CD4-positive, alpha-beta T cell (primary cell): ENCODE measurements around the gene MYH15. TPM values are rescaled to one million over a fixed set of nuclear protein-coding genes. Genes with fewer than 3 reads are reported as not detected.
A peak's percentile ranks its signal among the peaks of the same experiment; 100 is the strongest.

Experiments used
- ATAC-seq: fragments of 200-7000 bp; cut with Tn5 transposase; one replicate; pipeline ENCODE4 v1.10.0; 2022; ENCODE audit warnings: mild to moderate bottlenecking; ENCODE audit not compliant: poor library complexity
- CTCF ChIA-PET: fragments of 350-600 bp; sonication (Branson Sonifier 250); formaldehyde crosslinking; loops from one replicate; lab custom pipeline; 2021; ENCODE audit warnings: antibody characterized with exemption, inconsistent platforms; lab: Charles Lee
- POLR2A ChIA-PET: fragments of 350-600 bp; sonication (Branson Sonifier 250); formaldehyde crosslinking; loops from one replicate; lab custom pipeline; 2021; ENCODE audit warnings: antibody characterized with exemption, inconsistent platforms; lab: Charles Lee
- DNase-seq, 14 experiments: peaks; one replicate each; pipeline ENCODE4 v3.0.0-alpha.2; 2013 to 2020; ENCODE audit warnings: mixed read lengths in 2 of 14
- H3K27ac ChIP-seq, 2 donors: one replicate each; pipeline versions ENCODE4 v1.5.1 to v1.7.0; 2013; ENCODE audit warnings: low read length in 2 of 2, low read depth in 1 of 2, mild to moderate bottlenecking in 1 of 2
- H3K27me3 ChIP-seq, 2 experiments: 1 replicate in 1 of 2; 2 replicates in 1 of 2; pipeline versions ENCODE4 v1.6.1 to v1.7.0; 2013; ENCODE audit warnings: low read length in 2 of 2, control low read depth in 1 of 2, mild to moderate bottlenecking in 1 of 2, moderate library complexity in 1 of 2; ENCODE audit not compliant: insufficient read depth in 2 of 2, control insufficient read depth in 1 of 2
- H3K36me3 ChIP-seq: one replicate; pipeline ENCODE4 v1.6.1; 2013; ENCODE audit warnings: low read length, control low read depth; ENCODE audit not compliant: insufficient read depth
- H3K4me1 ChIP-seq: one replicate; pipeline ENCODE4 v1.6.1; 2013; ENCODE audit warnings: low read length, control low read depth; ENCODE audit not compliant: insufficient read depth
- H3K4me3 ChIP-seq: one replicate; pipeline ENCODE4 v1.5.1; 2013; ENCODE audit warnings: mild to moderate bottlenecking, low read length, moderate library complexity
- H3K9me3 ChIP-seq, 2 experiments: 1 replicate in 1 of 2; 2 replicates in 1 of 2; pipeline versions ENCODE4 v1.6.1 to v1.7.0; 2013; ENCODE audit warnings: low read length in 2 of 2, mild to moderate bottlenecking in 2 of 2, control low read depth in 1 of 2, moderate library complexity in 1 of 2; ENCODE audit not compliant: control insufficient read depth in 1 of 2, insufficient read depth in 1 of 2
- H3K27ac Mint-ChIP-seq: one replicate; pipeline ENCODE4 v1.8.0; 2020; ENCODE audit warnings: mixed read lengths
- H3K27me3 Mint-ChIP-seq: one replicate; pipeline ENCODE4 v1.8.0; 2021; ENCODE audit warnings: mixed read lengths
- H3K36me3 Mint-ChIP-seq: one replicate; pipeline ENCODE4 v1.8.0; 2021; ENCODE audit warnings: low read depth, mixed read lengths
- H3K4me1 Mint-ChIP-seq: one replicate; pipeline ENCODE4 v1.8.0; 2021; ENCODE audit warnings: low read depth, mixed read lengths
- H3K4me3 Mint-ChIP-seq: one replicate; pipeline ENCODE4 v1.8.0; 2020; ENCODE audit warnings: mild to moderate bottlenecking, mixed read lengths
- H3K9me3 Mint-ChIP-seq: one replicate; pipeline ENCODE4 v1.8.0; 2020; ENCODE audit warnings: mixed read lengths
- intact Hi-C, 2 experiments: fragments of 100-400 bp; cut with DNase I in 1 of 2; cut with micrococcal nuclease in 1 of 2; formaldehyde crosslinking; loops; one replicate each; pipeline versions ENCODE4 v1.15.1 to v1.9.0; 2023 to 2025; cut with DNase I, micrococcal nuclease
- total RNA-seq, 174 experiments: library from RNA in 2 of 174; stranded (reverse) in 2 of 174; gene quantifications; one replicate each; pipeline ENCODE4 v1.2.3 and lab custom pipeline; 2021 to 2026
- TF ChIP-seq, protein P1 (sequence below): fragments of 200-600 bp; IDR thresholded peaks from one replicate; pipeline ENCODE4 v1.8.0; 2022; ENCODE audit warnings: antibody characterized with exemption, mild to moderate bottlenecking

MYH15 gene
- total RNA-seq, 2 experiments from 2014 or later, result 0.05 to 0.08 TPM

DNA sequence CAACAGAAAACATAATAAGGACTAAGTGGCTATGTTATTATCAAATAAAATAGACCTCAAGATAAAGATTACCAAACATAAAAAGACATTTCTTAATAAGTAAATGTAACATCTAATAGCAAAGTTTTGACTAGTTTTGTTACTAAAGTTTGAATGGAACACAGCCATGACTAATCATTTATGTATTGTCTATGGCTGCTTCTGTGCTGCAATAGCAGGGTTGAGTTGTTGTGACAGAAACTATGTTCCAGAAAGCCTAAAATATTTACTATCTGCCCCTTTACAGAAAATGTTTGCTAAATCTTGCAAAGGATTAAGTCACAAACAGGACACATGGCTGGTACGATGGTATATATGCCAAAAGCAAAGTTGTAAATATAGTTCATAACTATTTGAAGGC lies 37.9 kb upstream of the MYH15 start:
- Mint-ChIP-seq H3K27me3 (no peaks in the 10 kb centered on the region), H3K9me3 (no peaks in the 10 kb centered on the region), H3K27ac (no peak overlapping the region), H3K4me3 (no peak overlapping the region), H3K36me3 (no peaks in the 10 kb centered on the region), H3K4me1 (peaks cover 5% of the 10 kb centered on the region)
- Histone ChIP-seq H3K4me1 (no peaks in the 10 kb centered on the region), H3K9me3 (no peaks in the 10 kb centered on the region), H3K36me3 (no peaks in the 10 kb centered on the region), H3K27me3 (no peaks in the 10 kb centered on the region), H3K4me3 (no peak overlapping the region), H3K27ac (no peak overlapping the region)
- TF ChIP-seq, protein P1, sequence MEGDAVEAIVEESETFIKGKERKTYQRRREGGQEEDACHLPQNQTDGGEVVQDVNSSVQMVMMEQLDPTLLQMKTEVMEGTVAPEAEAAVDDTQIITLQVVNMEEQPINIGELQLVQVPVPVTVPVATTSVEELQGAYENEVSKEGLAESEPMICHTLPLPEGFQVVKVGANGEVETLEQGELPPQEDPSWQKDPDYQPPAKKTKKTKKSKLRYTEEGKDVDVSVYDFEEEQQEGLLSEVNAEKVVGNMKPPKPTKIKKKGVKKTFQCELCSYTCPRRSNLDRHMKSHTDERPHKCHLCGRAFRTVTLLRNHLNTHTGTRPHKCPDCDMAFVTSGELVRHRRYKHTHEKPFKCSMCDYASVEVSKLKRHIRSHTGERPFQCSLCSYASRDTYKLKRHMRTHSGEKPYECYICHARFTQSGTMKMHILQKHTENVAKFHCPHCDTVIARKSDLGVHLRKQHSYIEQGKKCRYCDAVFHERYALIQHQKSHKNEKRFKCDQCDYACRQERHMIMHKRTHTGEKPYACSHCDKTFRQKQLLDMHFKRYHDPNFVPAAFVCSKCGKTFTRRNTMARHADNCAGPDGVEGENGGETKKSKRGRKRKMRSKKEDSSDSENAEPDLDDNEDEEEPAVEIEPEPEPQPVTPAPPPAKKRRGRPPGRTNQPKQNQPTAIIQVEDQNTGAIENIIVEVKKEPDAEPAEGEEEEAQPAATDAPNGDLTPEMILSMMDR, result no peak
- ChIA-PET POLR2A (no interaction called here), CTCF (no interaction called here)
- DNase-seq, result no peak
- no peak for ATAC-seq
- intact Hi-C loops, result no loop called here

DNA sequence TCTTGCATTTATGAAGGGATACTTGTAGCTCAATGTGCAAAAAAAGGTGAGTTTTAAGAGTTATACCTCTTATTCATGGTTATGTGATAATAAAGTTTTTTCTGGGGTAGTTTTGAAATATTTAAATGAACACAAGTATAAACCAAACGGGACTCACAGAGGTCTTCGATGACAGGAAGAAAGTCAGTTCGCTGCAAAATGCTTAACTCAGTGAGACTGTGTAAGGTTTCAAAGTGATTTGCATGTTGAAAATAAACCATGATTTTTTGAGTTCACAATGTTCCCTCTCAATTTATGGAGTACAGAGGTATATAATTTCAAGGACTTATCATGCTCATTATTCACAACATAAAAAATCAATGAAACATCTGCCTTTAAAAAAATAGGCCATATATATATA lies 36.3 kb upstream of the MYH15 start:
- Mint-ChIP-seq H3K36me3 (no peaks in the 10 kb centered on the region), H3K4me1 (peaks cover 5% of the 10 kb centered on the region), H3K4me3 (peak overlapping the region; percentile 66), H3K27ac (peak overlapping the region; percentile 65), H3K9me3 (no peaks in the 10 kb centered on the region), H3K27me3 (no peaks in the 10 kb centered on the region)
- ATAC-seq (no peak), DNase-seq (peak in 1 of 14 experiments; percentile 2)
- Histone ChIP-seq H3K4me3 (peak overlapping the region; percentile 15), H3K4me1 (no peaks in the 10 kb centered on the region), H3K36me3 (no peaks in the 10 kb centered on the region), H3K9me3 (no peaks in the 10 kb centered on the region), H3K27me3 (no peaks in the 10 kb centered on the region), H3K27ac (no peak overlapping the region)
- ChIA-PET POLR2A (interaction anchor here (0.8 to 1.7 kb wide), 2 partner anchors 43 to 60 kb away, joined by 3 to 5 read pairs; partner anchors contain the start of genes CIP2A and DZIP3), CTCF (interaction anchor here (1.6 kb wide), 1 partner anchor 10 kb away, joined by 3 read pairs; no protein-coding TSS in a partner anchor)
- intact Hi-C loops, result no loop called here
- TF ChIP-seq, protein P1, result no peak

GRCh38 chr3:108546247-108546646 lies 35.9 kb upstream of the MYH15 start:
- H3K4me1 ChIP-seq, result no peaks in the 10 kb centered on the region
- no peaks in the 10 kb centered on the region for H3K9me3 Mint-ChIP-seq
- peak overlapping the region; percentile 66 for H3K4me3 Mint-ChIP-seq
- H3K27me3 ChIP-seq, result no peaks in the 10 kb centered on the region
- DNase-seq (peak in 1 of 14 experiments; percentile 27), ATAC-seq (no peak)
- intact Hi-C loops, result no loop called here
- peaks cover 5% of the 10 kb centered on the region for H3K4me1 Mint-ChIP-seq
- ChIA-PET POLR2A (interaction anchor here (0.8 to 1.7 kb wide), 2 partner anchors 43 to 59 kb away, joined by 3 to 5 read pairs; partner anchors contain the start of genes CIP2A and DZIP3), CTCF (interaction anchor here (1.6 kb wide), 1 partner anchor 9 kb away, joined by 3 read pairs; no protein-coding TSS in a partner anchor)
- H3K9me3 ChIP-seq, result no peaks in the 10 kb centered on the region
- no peaks in the 10 kb centered on the region for H3K36me3 ChIP-seq
- no peak overlapping the region for H3K27ac ChIP-seq
- H3K27ac Mint-ChIP-seq, result peak overlapping the region; percentile 65
- H3K36me3 Mint-ChIP-seq, result no peaks in the 10 kb centered on the region
- TF ChIP-seq, protein P1, result no peak
- no peaks in the 10 kb centered on the region for H3K27me3 Mint-ChIP-seq
- H3K4me3 ChIP-seq, result peak overlapping the region; percentile 15
